Activated CD4-positive, alpha-beta T cell treated with anti-CD3 and anti-CD28 coated beads, Interleukin-2, amount 50 U/mL, for 1 hour (primary cell): ENCODE results near the gene TMEM184A.

ENCODE experiments used
- DNase-seq: peaks from one replicate; pipeline ENCODE4 v3.0.0-alpha.2; 2020

Gene TMEM184A

DNA sequence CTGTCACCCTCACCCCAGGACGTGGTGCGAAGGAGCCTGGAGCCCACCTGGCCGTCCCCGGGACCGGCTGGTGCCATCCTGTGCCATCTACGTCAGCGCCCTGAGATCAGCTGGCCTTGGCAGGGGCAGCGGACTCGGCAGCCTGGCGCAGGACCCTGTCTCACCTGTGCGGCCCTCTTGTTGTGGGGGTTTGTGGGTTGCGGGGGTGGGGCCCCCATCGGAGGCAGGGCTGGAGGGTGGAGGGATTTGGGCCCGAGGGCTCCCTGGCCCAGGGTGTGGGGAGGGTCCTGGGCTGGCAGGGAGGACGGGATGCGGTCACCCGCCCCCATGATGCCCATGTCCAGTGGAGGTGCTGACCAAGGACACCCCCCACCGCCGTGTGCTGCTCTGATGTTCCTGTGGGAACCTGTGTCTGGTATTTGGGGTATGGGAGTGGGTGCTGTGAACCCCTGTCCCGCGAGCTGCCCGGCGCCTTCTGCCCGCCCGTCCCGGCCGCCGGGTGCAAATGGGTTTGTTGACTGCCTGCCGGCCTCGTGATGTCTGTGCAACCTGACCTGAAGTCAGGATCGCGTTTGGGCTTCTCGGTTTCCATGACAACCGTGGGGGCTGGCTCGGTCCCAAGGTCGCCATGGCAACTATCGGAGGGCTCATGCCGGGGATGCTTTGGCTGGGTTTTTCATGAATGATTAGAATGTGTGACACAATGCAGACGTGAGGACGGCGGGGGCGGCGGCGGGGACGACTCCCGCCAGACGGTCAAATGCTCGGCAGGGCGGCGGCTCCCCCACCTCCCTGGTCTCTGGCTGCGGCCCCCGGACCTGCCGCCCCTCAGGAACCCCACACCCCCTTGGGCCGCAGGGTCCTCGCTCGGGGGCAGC is 18.2 kb downstream of the TMEM184A start:
- DNase-seq, result no peak

DNA sequence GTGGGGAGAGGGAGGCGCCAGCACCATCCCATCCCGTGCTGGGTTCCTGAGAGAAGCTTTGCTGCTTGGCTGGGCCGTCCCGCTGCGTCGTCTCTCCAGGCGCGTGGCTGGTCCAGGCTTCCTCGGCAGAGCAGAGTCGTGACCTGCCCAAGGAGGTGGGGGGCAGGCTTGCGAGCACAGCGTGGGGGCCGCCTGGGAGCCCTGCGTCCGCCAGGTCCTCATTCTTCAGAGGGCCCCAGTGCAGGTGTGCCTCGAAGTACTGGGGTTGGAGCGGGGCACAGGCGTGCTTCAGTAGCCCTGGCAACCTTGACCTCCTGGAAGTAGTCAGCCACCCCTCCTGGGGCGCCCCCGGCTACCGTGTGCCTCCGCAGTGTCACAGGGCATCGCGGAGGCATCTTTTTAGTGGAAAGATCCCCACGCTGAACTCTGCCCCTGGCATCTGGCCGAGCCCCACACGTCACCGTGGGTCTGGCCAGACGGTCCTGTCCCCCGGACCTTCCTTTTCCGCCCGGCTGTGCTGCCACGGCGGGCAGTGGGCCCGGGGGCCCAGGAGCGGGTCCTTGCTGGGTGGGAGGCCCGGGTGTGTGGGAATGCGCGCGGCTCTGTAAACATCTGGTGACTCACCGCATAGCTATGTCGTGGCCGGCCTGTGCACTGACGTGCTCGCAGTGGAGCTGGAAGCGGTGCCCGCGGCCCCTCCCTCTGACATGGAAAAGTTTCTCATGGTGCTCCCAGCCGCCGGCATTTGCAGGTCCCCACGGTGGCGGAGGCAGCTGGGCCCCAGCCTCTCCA is 19.1 kb downstream of the TMEM184A start:
- DNase-seq, result no peak

DNA sequence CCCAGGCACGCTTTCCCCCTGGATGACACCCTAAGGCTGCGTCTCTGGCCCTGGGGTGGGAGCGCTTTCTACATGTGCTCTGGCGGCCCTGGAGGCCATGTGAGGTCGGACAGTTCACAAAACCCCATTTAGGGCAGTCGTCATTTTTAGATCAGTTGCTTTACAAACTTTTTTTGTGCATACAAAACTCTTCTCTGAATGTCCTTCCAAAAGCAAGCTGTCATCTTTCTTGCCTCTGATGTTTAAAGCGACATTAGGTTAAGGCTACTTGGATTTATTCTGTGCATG is 19.6 kb downstream of the TMEM184A start:
- no peak for DNase-seq

DNA sequence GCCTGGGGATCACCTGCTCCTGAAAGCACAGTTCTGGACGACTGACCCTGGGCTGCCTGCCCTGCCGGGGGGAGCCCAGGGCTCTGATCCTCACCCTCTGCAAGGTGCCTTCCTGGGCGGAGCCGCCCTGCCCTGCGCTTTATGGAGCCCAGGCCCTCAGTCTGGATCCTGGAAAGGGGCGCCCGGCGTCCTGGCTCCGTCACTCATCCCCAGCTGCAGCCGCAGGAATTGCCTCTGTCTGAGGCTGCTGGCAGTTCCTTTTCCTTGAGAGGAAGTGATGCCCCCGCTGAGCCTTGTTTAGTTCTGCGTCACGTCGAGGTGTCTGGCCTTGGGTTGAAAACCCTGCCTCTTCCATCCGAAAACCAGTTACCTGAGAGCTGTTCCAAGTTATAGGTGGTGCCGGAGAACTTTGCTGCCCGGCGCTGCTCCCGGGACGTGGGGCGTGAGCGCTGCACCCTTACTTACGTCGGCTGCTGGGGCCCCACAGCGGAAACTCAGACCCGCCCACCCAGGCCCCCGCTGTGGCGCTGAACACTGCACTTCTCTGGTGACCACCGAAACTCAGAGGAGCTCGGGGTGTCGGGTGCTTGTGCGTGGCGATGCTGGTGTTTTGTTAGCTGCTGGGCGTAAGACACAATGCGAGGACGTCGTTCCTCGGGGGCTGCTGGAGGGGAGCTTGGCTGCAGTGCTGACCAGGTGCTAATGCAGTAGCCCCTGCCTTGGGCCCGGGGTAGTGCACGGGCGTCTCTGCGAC is 20.1 kb downstream of the TMEM184A start:
- no peak for DNase-seq

DNA sequence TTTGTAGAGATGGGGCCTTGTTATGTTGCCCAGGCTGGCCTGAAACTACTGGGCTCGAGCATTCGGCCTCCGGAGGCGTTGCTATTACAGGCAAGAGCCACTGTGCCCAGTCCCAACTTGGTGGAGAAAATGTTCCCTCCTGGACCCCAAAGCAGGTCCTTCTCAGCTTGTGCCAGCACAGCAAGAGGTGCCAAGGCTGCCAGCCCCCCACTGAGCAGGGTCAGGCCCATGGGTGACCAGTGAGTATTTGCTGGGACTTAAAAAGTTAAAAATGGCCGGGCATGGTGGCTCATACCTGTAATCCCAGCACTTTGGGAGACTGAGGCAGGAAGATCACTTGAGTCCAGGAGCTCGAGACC is 20.9 kb downstream of the TMEM184A start:
- DNase-seq, result no peak

DNA sequence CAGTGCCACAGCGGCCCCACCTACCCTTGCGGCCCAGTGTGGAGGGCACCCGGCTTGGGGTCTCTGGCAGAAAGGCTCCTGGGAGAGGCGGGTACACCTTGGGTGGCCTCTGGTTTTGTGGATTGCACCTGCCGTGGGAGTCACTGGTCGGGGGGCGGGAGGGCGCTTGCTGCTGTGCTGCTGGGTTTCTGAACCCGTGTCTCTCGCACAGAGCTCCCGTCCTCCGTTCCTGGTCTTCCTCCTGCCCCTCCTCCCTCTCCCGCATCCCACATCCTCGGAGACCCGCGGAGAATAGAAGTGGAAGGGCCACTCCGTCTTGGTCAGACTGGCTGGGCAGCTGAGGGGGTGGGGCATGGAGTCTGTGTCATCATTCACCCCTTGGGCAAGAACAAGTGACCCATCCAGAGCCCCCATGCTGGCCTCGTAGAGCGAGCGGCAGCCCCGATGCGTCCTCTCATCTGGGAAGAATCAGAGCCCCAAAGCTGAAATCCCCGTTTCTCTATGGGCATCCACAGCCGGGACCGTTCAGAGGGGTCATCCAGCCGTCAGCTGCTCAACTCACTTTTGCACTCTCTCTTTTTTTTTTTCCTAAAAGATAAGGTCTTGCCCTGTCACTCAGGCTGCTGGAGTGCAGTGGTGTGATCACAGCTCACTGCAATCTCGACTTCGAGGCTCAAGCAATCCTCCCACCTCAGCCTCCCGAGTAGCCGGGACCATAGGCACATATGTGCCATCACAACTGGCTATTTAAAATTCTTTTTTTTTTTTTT is 21.5 kb downstream of the TMEM184A start:
- DNase-seq, result no peak

DNA sequence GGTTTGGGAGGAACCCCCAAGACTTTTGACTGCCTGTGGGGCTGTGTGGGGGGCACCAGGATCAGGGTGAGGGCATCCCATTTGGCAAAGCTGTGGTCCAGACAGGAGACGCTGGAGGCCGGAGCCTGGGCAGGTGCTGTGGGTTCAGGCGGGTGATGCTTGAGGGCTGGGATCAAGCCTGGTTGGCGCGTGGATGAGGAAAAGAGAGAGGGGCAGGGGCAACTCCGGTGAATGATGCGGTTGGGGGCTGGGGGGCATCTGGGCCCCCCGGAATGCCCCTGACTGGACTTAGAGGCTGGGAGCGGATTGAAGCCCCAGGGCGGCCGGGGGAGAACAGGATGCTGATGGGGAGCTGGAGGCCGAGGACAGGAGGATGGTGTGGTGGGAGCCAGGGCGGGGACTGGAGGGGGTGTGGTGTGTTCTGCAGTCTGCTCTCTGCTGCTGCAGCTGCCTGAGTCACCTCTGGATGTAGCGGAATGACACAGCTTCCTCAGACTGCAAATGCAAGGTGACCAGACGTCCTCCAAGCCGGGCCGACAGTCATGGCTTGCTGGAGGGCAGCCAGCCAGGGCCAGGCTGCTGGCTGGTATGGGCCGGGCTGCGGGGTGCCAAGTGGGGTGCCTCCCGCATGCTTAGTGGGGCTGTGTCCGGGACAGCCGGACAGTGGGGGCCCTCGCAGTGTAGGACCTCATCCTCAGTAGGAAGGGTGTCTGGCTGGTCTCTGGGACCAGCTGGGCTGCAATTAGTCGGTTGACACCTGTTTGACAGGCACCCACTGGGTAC is 22.3 kb downstream of the TMEM184A start:
- DNase-seq, result no peak

DNA sequence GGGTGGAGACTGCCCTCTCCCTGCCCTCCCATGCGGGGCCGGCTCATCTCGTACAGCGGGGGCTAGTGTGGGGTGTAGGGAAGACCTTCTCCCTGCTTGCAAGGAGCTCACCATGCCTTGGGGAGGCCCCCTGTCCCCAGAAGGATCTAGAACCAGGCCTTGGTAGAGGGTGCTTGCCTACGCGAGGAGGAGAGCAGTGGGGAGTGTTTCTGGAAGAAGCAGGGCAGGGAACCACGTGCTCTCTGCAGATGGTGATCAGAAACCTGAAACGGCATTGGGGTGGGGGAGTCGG is 22.8 kb downstream of the TMEM184A start:
- no peak for DNase-seq

DNA sequence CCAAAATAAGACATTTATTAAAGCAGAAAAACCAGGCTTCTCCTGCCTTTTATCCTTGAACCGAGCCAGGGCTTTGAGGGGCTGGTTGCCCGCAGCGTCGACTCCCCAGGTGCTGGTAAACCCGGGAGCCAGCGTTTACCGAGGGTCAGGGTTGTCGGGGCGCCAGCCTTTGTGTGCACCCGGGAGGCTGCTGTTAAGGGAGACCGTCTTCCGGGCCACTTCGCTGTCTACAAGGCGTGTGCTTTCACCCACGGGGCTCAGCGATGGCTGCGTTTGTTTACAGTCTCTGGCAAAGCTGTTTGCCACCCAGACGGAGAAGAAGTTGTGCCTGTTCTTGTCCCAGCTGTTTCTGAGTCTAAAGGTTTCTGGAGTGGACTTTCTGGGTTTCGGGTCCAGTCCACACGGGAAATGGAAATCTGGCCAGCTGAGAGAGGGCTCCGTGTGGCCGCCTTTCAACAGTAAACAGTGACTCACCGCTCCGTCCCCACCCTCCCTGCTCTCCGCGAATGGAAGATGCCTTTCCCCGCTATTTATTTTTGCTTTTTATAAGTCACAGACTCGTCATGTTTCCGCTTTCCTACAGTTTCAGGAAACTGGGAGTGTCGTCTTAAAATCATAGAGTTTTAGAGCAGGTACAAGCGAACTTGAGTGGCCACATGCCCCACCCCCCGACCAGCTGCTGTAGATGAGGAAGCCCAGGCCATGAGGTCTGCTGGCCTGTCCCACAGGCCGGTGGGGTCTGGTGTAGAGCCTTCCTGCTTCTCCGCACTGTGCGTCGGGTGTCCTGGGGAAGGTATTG is 23.4 kb downstream of the TMEM184A start:
- DNase-seq, result peak; percentile 64

DNA sequence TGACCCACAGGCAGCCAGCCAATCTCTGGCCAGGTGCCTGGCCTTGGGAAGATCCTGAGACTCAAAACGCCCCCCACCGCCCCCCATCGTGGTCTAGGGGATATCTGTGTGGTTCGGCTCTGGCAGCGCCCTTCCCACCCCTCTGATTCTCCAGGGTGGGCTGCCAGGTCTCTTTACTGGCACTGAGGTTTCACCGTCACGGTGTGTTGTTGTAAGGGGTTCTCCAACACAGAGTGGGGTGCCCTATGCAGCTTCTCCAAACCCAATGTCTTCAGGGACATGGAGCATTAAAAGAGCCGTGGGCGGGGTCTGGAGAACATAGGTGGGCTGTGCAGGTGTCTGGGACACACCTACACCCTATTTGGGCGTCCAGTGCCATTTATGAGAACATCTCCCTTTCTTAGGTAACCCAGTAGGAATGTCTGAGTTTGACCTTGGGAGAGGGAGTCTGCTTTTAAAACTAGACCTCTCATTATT is 24.0 kb downstream of the TMEM184A start:
- DNase-seq, result no peak

DNA sequence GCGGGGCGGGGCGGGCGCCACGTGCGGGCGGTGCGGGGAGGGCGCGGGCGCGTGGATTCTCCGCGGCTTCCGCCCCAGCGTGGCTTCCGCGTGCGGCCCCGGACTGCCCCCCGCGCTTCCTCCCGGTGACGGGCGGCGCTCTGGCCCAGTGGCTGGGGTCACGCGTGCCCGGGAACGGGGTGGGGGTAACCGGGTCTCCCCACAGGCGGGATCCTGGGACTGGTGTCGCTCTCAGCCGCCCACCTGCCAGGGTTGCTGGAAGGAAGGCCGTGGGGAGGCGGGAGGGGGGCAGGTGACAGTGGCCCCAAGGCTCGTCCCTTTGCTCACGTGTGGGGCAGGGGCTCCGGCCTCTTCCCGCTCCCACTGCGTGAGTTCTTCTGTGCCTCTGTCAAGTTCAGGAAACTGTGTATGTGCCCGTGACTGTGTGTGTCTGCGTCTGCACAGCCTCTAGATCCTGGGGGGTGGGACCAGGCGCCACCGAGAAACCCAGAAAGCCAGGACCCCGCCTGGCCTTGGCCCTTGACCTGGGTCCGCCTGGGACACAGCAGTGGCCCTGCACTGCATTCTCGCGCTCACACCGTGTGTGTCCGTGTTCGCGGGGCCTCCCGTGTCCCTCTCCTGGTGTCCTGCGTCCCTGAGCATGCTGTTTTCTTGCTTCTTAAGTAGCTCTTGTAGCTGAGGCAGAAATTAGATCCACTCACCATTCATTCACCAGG is 24.6 kb downstream of the TMEM184A start:
- DNase-seq, result peak; percentile 46

DNA sequence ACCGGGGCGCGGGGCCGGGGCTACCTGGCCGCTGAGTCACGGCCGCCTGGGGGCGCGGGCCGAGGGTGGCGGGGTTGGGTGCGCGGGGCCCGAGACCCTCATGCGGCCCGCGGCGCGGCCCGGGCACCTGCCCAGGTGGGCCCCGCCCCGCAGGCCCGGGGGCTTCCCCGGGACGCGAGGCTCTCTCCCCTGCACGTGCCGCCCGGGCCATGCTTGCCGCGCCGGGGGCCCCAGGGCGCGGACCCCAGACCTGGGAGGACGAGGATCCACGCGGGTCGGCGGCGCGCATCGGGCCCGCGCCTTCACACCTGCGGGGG is 25.1 kb downstream of the TMEM184A start:
- no peak for DNase-seq

DNA sequence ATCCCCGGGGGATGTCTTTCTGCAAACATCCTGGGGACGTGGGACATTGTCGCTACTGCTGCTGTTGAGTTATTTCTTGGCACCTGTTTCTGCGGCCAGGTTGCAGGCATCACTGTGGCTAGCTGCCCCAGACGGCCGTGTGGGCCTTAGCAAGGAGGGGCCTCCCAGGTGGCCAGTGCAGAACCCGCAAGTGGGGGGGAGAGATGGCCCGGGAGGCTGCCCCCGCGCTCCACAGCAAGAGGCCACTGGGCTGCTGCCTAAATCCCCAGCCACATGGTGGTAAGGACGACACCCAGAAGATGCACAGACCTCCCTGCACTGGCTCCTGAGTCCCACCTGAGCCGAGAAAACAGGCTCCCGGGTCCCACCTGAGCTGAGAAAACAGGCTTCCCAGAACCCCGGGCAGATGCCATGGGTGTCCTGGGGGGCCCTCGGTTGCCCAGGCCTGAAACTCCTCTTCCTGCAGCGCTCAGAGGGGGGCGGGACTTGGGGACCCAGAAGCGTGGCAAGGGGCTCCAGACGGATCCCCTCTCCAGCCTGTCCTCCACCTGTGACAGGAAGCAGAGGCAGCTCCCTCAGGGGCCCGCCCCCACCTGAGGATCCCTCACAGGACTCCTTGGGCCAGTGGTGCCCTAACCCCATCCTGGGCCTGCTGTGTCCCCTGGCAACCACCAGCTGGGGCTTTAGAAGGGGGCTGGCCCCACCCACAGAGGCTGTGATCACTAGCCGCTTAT is 26.5 kb downstream of the TMEM184A start:
- no peak for DNase-seq

DNA sequence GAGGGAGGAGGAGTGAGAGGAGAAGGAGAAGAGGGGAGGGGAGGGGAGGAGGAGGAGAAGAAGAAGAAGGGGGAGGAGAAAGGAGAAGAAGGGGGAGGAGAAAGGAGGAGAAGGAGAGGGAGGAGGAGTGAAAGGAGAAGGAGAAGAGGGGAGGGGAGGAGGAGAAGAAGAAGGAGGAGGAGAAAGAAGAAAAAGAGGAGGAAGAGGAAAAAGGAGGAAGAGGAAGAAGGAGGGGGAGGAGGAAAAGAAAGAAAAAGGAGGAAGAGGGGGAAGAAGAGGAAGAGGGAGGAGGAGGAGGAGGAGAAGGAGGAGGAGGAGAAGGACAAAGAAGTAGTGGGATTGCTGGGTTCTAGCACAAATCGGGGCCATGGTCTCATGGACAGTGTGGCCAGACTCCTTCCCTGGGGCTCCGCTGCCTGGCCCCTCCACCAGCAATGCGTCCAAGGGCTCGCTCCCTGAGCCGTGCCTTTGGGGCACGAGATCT is 29.7 kb downstream of the TMEM184A start:
- no peak for DNase-seq

DNA sequence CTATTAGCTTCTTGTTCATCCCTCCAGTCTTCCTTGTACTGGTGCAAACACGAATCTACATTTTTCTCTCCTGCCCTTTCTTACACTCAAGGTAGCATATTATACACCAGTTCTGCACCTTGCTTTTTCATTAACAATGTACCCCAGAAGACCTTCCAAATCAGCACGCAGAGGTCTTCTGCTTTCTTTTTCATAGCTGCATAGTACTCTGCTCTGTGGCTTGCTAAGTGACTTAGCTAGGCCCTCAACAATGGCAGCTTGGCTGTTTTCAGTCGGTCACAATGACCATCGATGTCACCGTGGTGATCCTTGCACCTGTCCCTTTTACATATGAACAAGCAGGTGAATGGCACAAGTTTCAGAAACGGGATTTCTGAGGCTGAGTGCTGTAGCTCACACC is 30.6 kb downstream of the TMEM184A start:
- no peak for DNase-seq

DNA sequence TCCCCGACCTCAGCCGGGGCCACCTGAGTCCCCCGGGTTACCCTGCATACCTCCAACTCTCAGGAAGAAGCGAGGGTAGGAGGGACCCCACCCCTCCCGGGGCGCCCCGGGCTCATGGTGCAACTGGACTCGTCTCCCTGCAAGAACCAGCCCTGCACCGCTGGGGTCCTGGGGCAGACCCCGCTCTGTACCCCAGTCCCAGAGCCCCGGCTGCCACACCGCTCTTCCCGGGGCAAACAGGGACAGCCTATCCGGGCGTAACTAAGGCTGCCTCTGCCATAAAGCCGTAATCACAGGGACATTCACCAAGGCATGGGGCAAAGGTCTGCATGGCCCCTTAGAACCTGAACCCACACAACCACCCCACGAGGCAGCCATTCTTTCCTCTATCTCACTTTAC is 32.2 kb downstream of the TMEM184A start:
- DNase-seq, result no peak

DNA sequence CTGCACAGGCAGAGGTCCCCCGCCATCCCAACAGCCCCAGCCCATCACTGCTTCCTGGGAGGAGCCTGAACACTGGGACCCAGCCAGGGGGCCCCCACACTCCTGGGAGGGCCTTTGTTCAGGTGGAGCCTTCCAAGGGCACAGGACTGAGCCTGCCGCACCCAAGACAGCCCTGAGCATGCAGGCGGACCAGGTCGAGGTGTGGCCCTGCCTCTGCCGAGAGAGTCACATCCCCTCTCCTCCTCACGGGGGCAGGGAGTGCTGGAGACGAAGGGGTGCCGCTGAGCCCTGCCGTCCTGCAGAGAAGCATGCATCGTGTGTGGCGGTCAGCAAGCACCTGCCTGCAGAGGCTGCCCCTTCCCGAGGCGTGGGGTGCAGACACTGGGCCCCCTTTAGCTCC is 32.8 kb downstream of the TMEM184A start:
- no peak for DNase-seq

DNA sequence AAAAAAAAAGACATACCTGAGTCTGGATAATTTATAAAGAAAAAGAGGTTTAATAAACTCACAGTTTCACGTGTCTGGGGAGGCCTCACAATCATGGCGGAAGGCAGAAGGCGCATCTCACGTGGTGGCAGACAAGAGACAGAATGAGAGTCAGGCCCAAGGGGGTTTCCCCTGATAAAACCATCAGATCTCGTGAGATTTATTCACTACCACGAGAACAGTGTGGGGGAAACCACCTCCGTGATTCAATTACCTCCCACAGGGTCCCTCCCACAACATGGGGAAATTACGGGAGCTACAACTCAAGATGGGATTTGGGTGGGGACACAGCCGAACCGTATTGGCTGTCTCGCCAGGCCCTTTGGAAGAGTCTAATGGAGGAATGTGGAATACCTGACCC is 34.5 kb downstream of the TMEM184A start:
- no peak for DNase-seq

DNA sequence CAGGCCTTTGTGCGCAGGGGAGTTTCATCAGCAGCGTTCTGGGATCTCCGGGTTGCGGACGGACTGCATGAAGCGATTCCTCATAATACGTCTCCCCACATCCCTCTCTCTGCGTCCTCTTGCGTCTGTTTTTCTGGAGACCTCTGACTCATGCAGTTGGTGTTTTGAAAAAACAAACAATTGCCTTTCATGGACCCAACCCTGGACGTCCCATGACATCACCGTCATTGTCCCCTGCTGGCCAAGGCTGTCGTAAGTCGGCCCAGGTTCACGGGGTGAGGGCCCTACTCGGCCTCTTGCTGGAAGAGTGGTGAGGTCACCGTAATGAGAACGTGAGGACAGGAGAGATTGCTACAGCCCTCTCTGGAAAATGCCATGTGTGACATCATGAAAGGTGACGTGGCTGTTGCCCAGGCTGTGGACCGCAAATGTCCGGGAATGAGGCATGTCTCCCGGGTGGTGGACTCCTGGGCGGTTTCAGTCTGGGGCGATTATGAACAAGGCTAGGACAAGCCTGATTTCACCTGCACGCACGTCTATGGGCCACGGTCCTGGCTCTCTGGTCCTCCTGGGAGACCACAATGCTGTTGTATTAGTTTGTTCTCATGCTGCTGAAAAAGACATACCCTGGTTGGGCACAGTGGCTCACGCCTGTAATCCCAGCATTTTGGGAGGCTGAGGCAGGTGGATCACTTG is 35.3 kb downstream of the TMEM184A start:
- DNase-seq, result no peak
